DOHH2 (cell line): ENCODE data around the gene GLP2R.
"Not testable (repeated sequence)": the region's sequence is repeated elsewhere in the genome, so short reads cannot be mapped to it uniquely, and the experiment has no call there.

Source experiments
- H3F3A ChIP-seq: fragments of 200-600 bp; sonication (generic), shearing (Covaris generic); 2 replicates; pipeline ENCODE4 v1.6.0; 2016; ENCODE audit warnings: antibody characterized with exemption, mild to moderate bottlenecking; ENCODE audit not compliant: control insufficient read depth, insufficient read depth
- H3K27ac ChIP-seq: fragments of 200-600 bp; sonication (generic); 2 replicates; pipeline ENCODE4 v1.5.1; 2014; ENCODE audit warnings: low read depth, mild to moderate bottlenecking, low read length, moderate library complexity
- H3K27me3 ChIP-seq: fragments of 200-600 bp; sonication (generic); 2 replicates; pipeline ENCODE4 v1.6.1; 2014; ENCODE audit warnings: mild to moderate bottlenecking, low read length, mixed read lengths; ENCODE audit not compliant: control insufficient read depth
- H3K36me3 ChIP-seq: fragments of 200-600 bp; sonication (generic); 2 replicates; pipeline ENCODE4 v1.6.1; 2014; ENCODE audit warnings: mild to moderate bottlenecking, low read length, moderate library complexity, mixed read lengths; ENCODE audit not compliant: control insufficient read depth
- H3K4me1 ChIP-seq: fragments of 200-600 bp; sonication (generic); 2 replicates; pipeline ENCODE4 v1.6.1; 2014; ENCODE audit warnings: mild to moderate bottlenecking, low read length, mixed read lengths; ENCODE audit not compliant: control insufficient read depth
- H3K4me2 ChIP-seq: fragments of 200-600 bp; sonication (generic); 2 replicates; pipeline ENCODE4 v1.6.0; 2014; ENCODE audit warnings: mild to moderate bottlenecking, low read length, moderate library complexity
- H3K4me3 ChIP-seq: fragments of 200-600 bp; sonication (generic); 2 replicates; pipeline ENCODE4 v1.5.1; 2014; ENCODE audit warnings: mild to moderate bottlenecking, low read length, mixed read lengths
- H3K79me2 ChIP-seq: fragments of 200-600 bp; sonication (generic); 2 replicates; pipeline ENCODE4 v1.6.1; 2014; ENCODE audit warnings: mild to moderate bottlenecking, low read length, mixed read lengths; ENCODE audit not compliant: control insufficient read depth
- H3K9me2 ChIP-seq: fragments of 200-600 bp; sonication (generic); replicated peaks from 2 replicates; pipeline ENCODE4 v1.6.1; 2014; ENCODE audit warnings: mild to moderate bottlenecking, low read length, mixed read lengths; ENCODE audit not compliant: control insufficient read depth
- H3K9me3 ChIP-seq: fragments of 200-600 bp; sonication (generic); 2 replicates; pipeline ENCODE4 v1.6.1; 2014; ENCODE audit warnings: antibody characterized with exemption, low read length, mixed read lengths; ENCODE audit not compliant: control insufficient read depth, insufficient read depth
- H4K20me1 ChIP-seq: fragments of 200-600 bp; sonication (generic); 2 replicates; pipeline ENCODE4 v1.6.0; 2014; ENCODE audit warnings: low read depth, mild to moderate bottlenecking, antibody characterized with exemption, low read length, moderate library complexity; ENCODE audit not compliant: control insufficient read depth, insufficient read depth
- CTCF ChIP-seq: fragments of 200-600 bp; sonication (generic); IDR thresholded peaks from one replicate; pipeline ENCODE4 v1.5.1; 2014; ENCODE audit warnings: antibody characterized with exemption, mild to moderate bottlenecking, low read depth, low read length; ENCODE audit not compliant: poor library complexity, severe bottlenecking
- EZH2phosphoT487 ChIP-seq: fragments of 200-600 bp; sonication (generic); IDR thresholded peaks from 2 replicates; pipeline ENCODE4 v1.6.1; 2017; ENCODE audit warnings: borderline replicate concordance, mild to moderate bottlenecking, antibody characterized with exemption, low read length, moderate library complexity, mixed read lengths

GLP2R gene

GRCh38 chr17:9825641-9826150 is at the start of gene GLP2R:
GLP2R (plus strand) TSS chr17:9825924; CDS start chr17:9826064, 140 bp downstream.
- Histone ChIP-seq H3K4me2 (no peak within 1 kb of the TSS), H4K20me1 (no peaks in the 10 kb centered on the region)

GRCh38 chr17:9776911-9777310 is 48.8 kb upstream of the GLP2R start:
- Histone ChIP-seq H3K4me3 (no peak overlapping the region), H3K27me3 (no peaks in the 10 kb centered on the region), H3K27ac (no peak overlapping the region), H3F3A (no peaks in the 10 kb centered on the region), H3K9me2 (no peaks in the 10 kb centered on the region), H3K4me1 (no peaks in the 10 kb centered on the region), H3K4me2 (no peak overlapping the region), H4K20me1 (no peaks in the 10 kb centered on the region), H3K79me2 (no peaks in the 10 kb centered on the region), H3K9me3 (no peaks in the 10 kb centered on the region), H3K36me3 (no peaks in the 10 kb centered on the region)
- no peak for TF ChIP-seq EZH2phosphoT487
- no peak for TF ChIP-seq CTCF

More at GRCh38 chr17:9825641-9826150, at the start of gene GLP2R:
- Histone ChIP-seq H3K9me2 (no peaks in the 10 kb centered on the region), H3K79me2 (no peaks in the 10 kb centered on the region), H3K4me1 (no peaks in the 10 kb centered on the region), H3F3A (no peaks in the 10 kb centered on the region), H3K36me3 (no peaks in the 10 kb centered on the region), H3K27me3 (no peaks in the 10 kb centered on the region), H3K4me3 (no peak within 1 kb of the TSS), H3K27ac (no peak within 1 kb of the TSS), H3K9me3 (no peaks in the 10 kb centered on the region)
- TF ChIP-seq EZH2phosphoT487 (no peak), CTCF (no peak)

GRCh38 chr17:9780552-9780951 is 45.2 kb upstream of the GLP2R start:
- Histone ChIP-seq H3K27ac (no peak overlapping the region), H3K36me3 (no peaks in the 10 kb centered on the region), H3K27me3 (no peaks in the 10 kb centered on the region), H3K4me3 (no peak overlapping the region), H3K79me2 (no peaks in the 10 kb centered on the region), H3K4me1 (no peaks in the 10 kb centered on the region), H3F3A (no peaks in the 10 kb centered on the region), H4K20me1 (no peaks in the 10 kb centered on the region), H3K9me3 (no peaks in the 10 kb centered on the region), H3K9me2 (no peaks in the 10 kb centered on the region), H3K4me2 (no peak overlapping the region)
- no peak for TF ChIP-seq CTCF
- TF ChIP-seq EZH2phosphoT487, result no peak

GRCh38 chr17:9783050-9783449 is 42.7 kb upstream of the GLP2R start:
- H3K9me3 ChIP-seq, result no peaks in the 10 kb centered on the region
- no peak overlapping the region for H3K4me2 ChIP-seq
- no peak for TF ChIP-seq CTCF
- TF ChIP-seq EZH2phosphoT487, result no peak
- H3F3A ChIP-seq, result no peaks in the 10 kb centered on the region
- H4K20me1 ChIP-seq, result no peaks in the 10 kb centered on the region
- no peak overlapping the region for H3K4me3 ChIP-seq
- no peaks in the 10 kb centered on the region for H3K36me3 ChIP-seq
- H3K79me2 ChIP-seq, result no peaks in the 10 kb centered on the region
- no peaks in the 10 kb centered on the region for H3K9me2 ChIP-seq
- H3K4me1 ChIP-seq, result no peaks in the 10 kb centered on the region
- no peak overlapping the region for H3K27ac ChIP-seq
- no peaks in the 10 kb centered on the region for H3K27me3 ChIP-seq

GRCh38 chr17:9783465-9783864 is 42.3 kb upstream of the GLP2R start:
- H3K9me3 ChIP-seq, H3K36me3 ChIP-seq, H3K79me2 ChIP-seq, H4K20me1 ChIP-seq, H3K4me3 ChIP-seq, H3F3A ChIP-seq, H3K4me2 ChIP-seq, H3K4me1 ChIP-seq, H3K27ac ChIP-seq, H3K27me3 ChIP-seq, H3K9me2 ChIP-seq: not testable (repeated sequence)
